A673 (cell line): Measurements from ENCODE around the gene LIF. TPM values are rescaled to one million over a fixed set of nuclear protein-coding genes. Genes with fewer than 3 reads are reported as not detected.

ENCODE experiments used
- BruUV-seq: library from RNA; stranded (reverse); fragments of 400-500 nt; replicated peaks from 2 replicates; lab custom pipeline; 2021; lab: Mats Ljungman, UMichigan
- CTCF ChIA-PET: fragments of 300-600 bp; sonication (Branson Sonifier 250); formaldehyde crosslinking; loops from one replicate; lab custom pipeline; 2022; ENCODE audit warnings: antibody characterized with exemption; lab: Charles Lee
- POLR2A ChIA-PET: fragments of 300-600 bp; sonication (Branson Sonifier 250); formaldehyde crosslinking; loops from one replicate; lab custom pipeline; 2022; ENCODE audit warnings: antibody characterized with exemption; ENCODE audit not compliant: low non-redundant PET; lab: Charles Lee
- DNase-seq: peaks from one replicate; pipeline ENCODE4 v3.0.0-alpha.2; 2015; ENCODE audit warnings: low spot score
- H3K27ac ChIP-seq: fragments of 200-600 bp; sonication (generic); 2 replicates; pipeline ENCODE4 v1.5.1; 2016; ENCODE audit warnings: mixed run types, low read depth, mild to moderate bottlenecking, mixed read lengths, antibody characterized with exemption, low read length; ENCODE audit not compliant: poor library complexity, severe bottlenecking
- H3K27me3 ChIP-seq: fragments of 200-600 bp; sonication (generic); replicated peaks from 2 replicates; pipeline ENCODE4 v1.6.1; 2017; ENCODE audit warnings: mixed run types, low read depth, mild to moderate bottlenecking, mixed read lengths, antibody characterized with exemption, low read length; ENCODE audit not compliant: insufficient read depth, poor library complexity
- H3K36me3 ChIP-seq: fragments of 200-600 bp; sonication (generic); 2 replicates; pipeline ENCODE4 v1.6.1; 2016; ENCODE audit warnings: mixed run types, mild to moderate bottlenecking, mixed read lengths, antibody characterized with exemption, low read length; ENCODE audit not compliant: insufficient read depth, poor library complexity, severe bottlenecking
- H3K4me1 ChIP-seq: fragments of 200-600 bp; sonication (generic); 2 replicates; pipeline ENCODE4 v1.6.1; 2017; ENCODE audit warnings: mixed run types, mild to moderate bottlenecking, mixed read lengths, antibody characterized with exemption, low read length; ENCODE audit not compliant: insufficient read depth, poor library complexity, severe bottlenecking
- H3K4me3 ChIP-seq: fragments of 200-600 bp; sonication (generic); 2 replicates; pipeline ENCODE4 v1.5.1; 2016; ENCODE audit warnings: low read depth, mixed run types, mild to moderate bottlenecking, mixed read lengths, low read length; ENCODE audit not compliant: poor library complexity, severe bottlenecking
- H3K9me3 ChIP-seq: fragments of 200-600 bp; sonication (generic); 2 replicates; pipeline ENCODE4 v1.6.1; 2016; ENCODE audit warnings: mixed run types, low read depth, mild to moderate bottlenecking, mixed read lengths, antibody characterized with exemption, low read length; ENCODE audit not compliant: poor library complexity, severe bottlenecking
- EZH2 ChIP-seq: fragments of 200-600 bp; sonication (generic); IDR thresholded peaks from 2 replicates; pipeline ENCODE4 v1.6.1; 2017; ENCODE audit warnings: borderline replicate concordance, low read depth, mild to moderate bottlenecking, mixed read lengths, antibody characterized with exemption, low read length; ENCODE audit not compliant: poor library complexity, severe bottlenecking
- intact Hi-C: fragments of 100-400 bp; cut with micrococcal nuclease; formaldehyde crosslinking; loops from one replicate; pipeline ENCODE4 v1.10.0; 2022; ENCODE audit not compliant: unreplicated experiment
- total RNA-seq: library from RNA; stranded (reverse); gene quantifications from 2 replicates; pipeline ENCODE4 v1.2.3, GENCODE V29; 2021
- TF ChIP-seq, protein P1 (sequence below): fragments of 300-800, 200-600 bp; sonication (generic); conservative IDR thresholded peaks from 2 replicates; pipeline ENCODE4 v1.5.1; 2017; ENCODE audit warnings: low read depth, mild to moderate bottlenecking, antibody characterized with exemption, low read length, moderate library complexity, mixed read lengths

LIF gene
- total RNA-seq, 1 experiment from 2014 or later, result 0.24 TPM

DNA sequence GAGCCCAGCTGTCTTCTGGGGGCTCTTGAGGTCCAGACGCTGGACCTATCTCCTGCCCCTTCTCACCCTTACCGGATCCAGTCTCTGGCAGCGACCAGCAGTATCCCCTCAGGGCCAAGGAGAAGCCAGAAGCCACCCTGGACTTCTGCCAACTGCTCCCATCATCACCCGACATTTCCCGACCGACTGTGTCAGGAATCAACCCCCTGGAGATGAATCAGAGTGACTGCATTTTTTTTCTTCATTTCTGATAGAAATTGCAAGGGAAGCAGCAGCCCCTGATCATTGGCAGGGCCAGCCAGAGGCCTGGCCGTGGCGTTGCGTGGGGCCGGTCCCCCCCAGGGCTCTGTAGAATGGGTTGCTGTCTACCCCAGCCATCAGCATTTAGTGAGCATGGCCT, 5.2 kb upstream of the LIF start:
- intact Hi-C loops, result no loop called here

DNA sequence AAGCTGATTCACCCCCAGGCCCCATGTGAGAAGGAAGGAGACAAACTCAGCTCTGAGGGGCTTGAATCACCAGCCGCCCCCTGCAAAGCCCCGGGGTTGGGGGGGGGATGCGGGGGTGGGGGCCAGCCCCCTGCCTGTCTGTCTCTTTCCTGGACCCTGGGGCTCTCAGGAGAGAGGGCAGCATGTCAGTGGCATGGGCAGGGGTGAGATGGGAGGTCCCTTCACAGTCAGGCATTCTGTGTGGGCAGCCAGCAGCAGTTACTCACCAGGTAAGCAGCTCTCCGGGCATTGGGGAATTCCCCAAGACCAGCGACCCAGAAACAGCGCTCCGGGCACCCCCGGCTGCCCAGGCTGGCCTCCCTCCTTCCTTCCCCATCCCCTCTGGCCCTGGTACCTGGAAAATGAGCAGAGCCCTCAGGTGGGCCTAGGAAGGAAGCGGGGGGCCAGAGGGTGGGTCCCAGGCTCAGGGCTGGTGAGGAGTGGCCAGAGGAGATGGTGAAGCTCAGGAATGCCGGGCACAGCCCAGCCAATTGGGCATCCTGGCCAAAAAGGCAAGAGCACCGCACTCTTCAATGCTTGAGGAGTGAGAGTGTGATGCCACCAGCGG, 4.2 kb upstream of the LIF start:
- CTCF ChIA-PET, result no interaction called here

More for the DNA sequence above, 5.2 kb upstream of the LIF start:
- H3K4me1 ChIP-seq, result peaks cover 10% of the 10 kb centered on the region
- peaks cover 2% of the 10 kb centered on the region for H3K27me3 ChIP-seq
- no peaks in the 10 kb centered on the region for H3K9me3 ChIP-seq
- POLR2A ChIA-PET, result no interaction called here
- no peak for DNase-seq
- H3K36me3 ChIP-seq, result no peaks in the 10 kb centered on the region
- CTCF ChIA-PET, result interaction anchor here (0.6 to 0.9 kb wide), 2 partner anchors 146 to 163 kb away, joined by 3 to 7 read pairs; no protein-coding TSS in a partner anchor
- no TSS peak for BruUV-seq
- no peak overlapping the region for H3K4me3 ChIP-seq
- TF ChIP-seq EZH2, result no peak
- TF ChIP-seq, protein P1, sequence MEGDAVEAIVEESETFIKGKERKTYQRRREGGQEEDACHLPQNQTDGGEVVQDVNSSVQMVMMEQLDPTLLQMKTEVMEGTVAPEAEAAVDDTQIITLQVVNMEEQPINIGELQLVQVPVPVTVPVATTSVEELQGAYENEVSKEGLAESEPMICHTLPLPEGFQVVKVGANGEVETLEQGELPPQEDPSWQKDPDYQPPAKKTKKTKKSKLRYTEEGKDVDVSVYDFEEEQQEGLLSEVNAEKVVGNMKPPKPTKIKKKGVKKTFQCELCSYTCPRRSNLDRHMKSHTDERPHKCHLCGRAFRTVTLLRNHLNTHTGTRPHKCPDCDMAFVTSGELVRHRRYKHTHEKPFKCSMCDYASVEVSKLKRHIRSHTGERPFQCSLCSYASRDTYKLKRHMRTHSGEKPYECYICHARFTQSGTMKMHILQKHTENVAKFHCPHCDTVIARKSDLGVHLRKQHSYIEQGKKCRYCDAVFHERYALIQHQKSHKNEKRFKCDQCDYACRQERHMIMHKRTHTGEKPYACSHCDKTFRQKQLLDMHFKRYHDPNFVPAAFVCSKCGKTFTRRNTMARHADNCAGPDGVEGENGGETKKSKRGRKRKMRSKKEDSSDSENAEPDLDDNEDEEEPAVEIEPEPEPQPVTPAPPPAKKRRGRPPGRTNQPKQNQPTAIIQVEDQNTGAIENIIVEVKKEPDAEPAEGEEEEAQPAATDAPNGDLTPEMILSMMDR, result no peak
- H3K27ac ChIP-seq, result no peak overlapping the region

DNA sequence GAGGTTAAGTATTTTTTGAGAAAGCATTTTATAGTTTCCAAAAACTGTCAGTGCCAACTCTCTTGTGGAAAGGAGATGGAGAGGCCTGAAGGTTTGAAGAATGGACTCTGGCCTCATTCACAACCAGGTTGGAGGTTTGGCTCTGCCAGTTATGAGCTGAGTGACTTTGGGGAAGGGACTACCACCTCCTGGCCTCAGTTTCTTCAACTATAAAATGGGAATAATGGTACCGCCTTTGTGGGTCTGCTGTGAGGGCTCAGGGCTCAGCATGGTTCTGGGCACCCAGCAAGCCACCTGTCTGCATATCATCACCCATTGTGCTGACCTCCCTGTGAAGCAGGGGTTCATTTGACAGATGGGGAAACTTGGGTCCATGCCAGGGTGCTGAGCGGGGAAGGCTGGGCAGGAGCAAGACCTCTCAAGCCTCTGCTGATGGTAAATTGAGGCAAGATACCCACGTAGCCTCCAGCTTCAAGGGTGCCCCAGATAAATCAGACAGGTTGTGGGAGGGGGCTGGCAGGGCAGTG, 3.5 kb upstream of the LIF start:
- no peak for TF ChIP-seq EZH2
- TF ChIP-seq, protein P1, result no peak
- CTCF ChIA-PET, result no interaction called here
- POLR2A ChIA-PET, result no interaction called here
- peaks cover 2% of the 10 kb centered on the region for H3K27me3 ChIP-seq
- no peak overlapping the region for H3K27ac ChIP-seq
- H3K4me1 ChIP-seq, result peaks cover 21% of the 10 kb centered on the region
- no peaks in the 10 kb centered on the region for H3K9me3 ChIP-seq
- DNase-seq, result no peak
- no peaks in the 10 kb centered on the region for H3K36me3 ChIP-seq
- no peak overlapping the region for H3K4me3 ChIP-seq
- intact Hi-C loops, result no loop called here
- no TSS peak for BruUV-seq

More for the DNA sequence above, 4.2 kb upstream of the LIF start:
- Histone ChIP-seq H3K4me3 (no peak overlapping the region), H3K36me3 (no peaks in the 10 kb centered on the region), H3K27me3 (peaks cover 2% of the 10 kb centered on the region), H3K9me3 (no peaks in the 10 kb centered on the region), H3K27ac (no peak overlapping the region), H3K4me1 (peaks cover 19% of the 10 kb centered on the region)
- DNase-seq, result no peak
- POLR2A ChIA-PET, result no interaction called here
- BruUV-seq, result no TSS peak
- TF ChIP-seq EZH2, result no peak
- TF ChIP-seq, protein P1, result no peak
- intact Hi-C loops, result no loop called here
